ENCODE data around the gene DZIP1L.

DNA sequence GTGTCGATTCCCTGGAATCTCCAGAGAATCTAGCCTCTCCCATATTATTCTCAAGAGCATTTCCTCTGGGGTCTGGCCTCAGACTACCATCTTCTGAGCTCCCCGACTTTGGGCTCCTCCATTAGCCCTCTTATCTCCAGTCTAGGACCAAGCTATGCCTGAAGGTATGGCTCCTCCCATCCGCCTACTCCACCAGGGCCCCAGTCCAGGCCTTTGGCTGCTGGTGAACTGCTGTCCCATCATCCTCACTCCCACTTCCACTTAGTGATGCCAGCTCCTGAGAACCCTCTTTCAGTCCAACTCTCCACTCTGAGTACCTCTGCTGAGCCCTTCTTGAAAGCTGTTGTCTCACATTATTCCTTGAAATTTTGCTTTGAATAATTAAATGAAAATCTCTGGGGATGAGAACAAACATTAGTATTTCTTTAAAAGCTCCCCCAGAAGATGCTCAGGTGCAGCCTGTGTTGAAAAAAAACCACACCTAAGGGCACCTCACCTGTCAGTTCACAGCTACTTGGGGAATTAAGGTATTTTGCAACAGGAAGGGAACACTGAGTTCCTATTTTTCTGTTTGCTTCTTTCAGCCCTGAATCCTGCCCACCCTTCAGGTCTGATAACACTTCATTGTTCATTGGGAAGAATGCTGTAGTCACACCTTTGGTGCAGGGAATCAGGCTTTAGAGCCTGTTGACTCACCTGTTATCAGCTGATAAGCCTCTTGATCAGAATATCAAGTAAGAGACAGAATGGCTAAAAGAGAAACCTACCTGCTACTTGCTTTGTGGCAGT is 95.9 kb downstream of the DZIP1L start:
- no peak for TF ChIP-seq NR1H2 (CRISPR knock-in tag; IDR thresholded peaks at IDR 0.05)
- no peak for TF ChIP-seq ZNF121 (CRISPR knock-in tag; IDR thresholded peaks at IDR 0.05)
